Glutamatergic neuron (in vitro differentiated cells): ENCODE measurements around the gene GOLGA8N. TPM values are rescaled to one million over a fixed set of nuclear protein-coding genes. Genes with fewer than 3 reads are reported as not detected.
"Not testable (repeated sequence)": the region's sequence is repeated elsewhere in the genome, so short reads cannot be mapped to it uniquely, and the experiment has no call there.

Source experiments
- DNase-seq: peaks from one replicate; pipeline ENCODE4 v3.0.0; 2022
- H3K27ac Mint-ChIP-seq: one replicate; pipeline ENCODE4 v1.8.0; 2020; ENCODE audit warnings: mild to moderate bottlenecking, mixed read lengths, inconsistent platforms; ENCODE audit not compliant: unreplicated experiment
- H3K27me3 Mint-ChIP-seq: one replicate; pipeline ENCODE4 v1.8.0; 2020; ENCODE audit warnings: mild to moderate bottlenecking, moderate library complexity, mixed read lengths, inconsistent platforms; ENCODE audit not compliant: unreplicated experiment
- H3K36me3 Mint-ChIP-seq: one replicate; pipeline ENCODE4 v1.8.0; 2020; ENCODE audit warnings: mild to moderate bottlenecking, mixed read lengths, inconsistent platforms; ENCODE audit not compliant: unreplicated experiment
- H3K4me1 Mint-ChIP-seq: one replicate; pipeline ENCODE4 v1.8.0; 2020; ENCODE audit warnings: mild to moderate bottlenecking, low read depth, mixed read lengths, inconsistent platforms; ENCODE audit not compliant: unreplicated experiment
- H3K4me3 Mint-ChIP-seq: one replicate; pipeline ENCODE4 v1.8.0; 2020; ENCODE audit warnings: mild to moderate bottlenecking, mixed read lengths, inconsistent platforms; ENCODE audit not compliant: unreplicated experiment
- H3K9me3 Mint-ChIP-seq: one replicate; pipeline ENCODE4 v1.8.0; 2020; ENCODE audit warnings: mild to moderate bottlenecking, moderate library complexity, mixed read lengths, inconsistent platforms; ENCODE audit not compliant: unreplicated experiment
- long read RNA-seq: library from polyadenylated mRNA; unstranded; transcript quantifications from one replicate; pipeline ENCODE4 v2.0.0, GENCODE V29; 2020; ENCODE audit not compliant: unreplicated experiment
- total RNA-seq: library from RNA; stranded (reverse); fragmentation: NEBNext Ultra II Directional; extraction: Animal tissue kit (Norgen Biotek cat#: 25700); gene quantifications from one replicate; pipeline ENCODE4 v1.2.1, GENCODE V29; 2021; ENCODE audit not compliant: unreplicated experiment

The GOLGA8N gene
- total RNA-seq: not detected
- long read RNA-seq: 0 reads

DNA sequence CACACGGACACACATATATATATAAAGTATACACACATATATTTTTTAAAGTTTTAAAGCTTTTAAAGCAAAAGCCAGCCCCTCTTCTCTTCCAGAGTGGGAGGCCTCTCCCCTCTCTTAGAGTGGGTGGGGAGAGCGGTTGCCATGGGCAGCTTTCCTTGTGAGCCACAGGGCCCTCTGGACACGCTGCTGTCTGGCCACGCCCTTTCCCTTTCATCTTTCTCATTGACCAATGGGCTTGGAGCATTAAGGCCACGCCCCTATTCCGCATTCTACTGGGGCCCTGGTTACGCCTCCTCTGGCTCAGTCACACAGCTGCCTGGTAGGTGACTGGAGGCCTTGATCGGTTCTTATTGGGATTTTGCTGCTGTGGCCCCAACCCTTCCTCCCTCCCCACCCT is at the start of gene GOLGA8N:
Gene GOLGA8N (plus strand): TSS at position 306 of the 400 bp plus-strand sequence.
- not testable (repeated sequence) for H3K27ac Mint-ChIP-seq, H3K9me3 Mint-ChIP-seq, H3K4me1 Mint-ChIP-seq, H3K27me3 Mint-ChIP-seq, H3K4me3 Mint-ChIP-seq, DNase-seq, H3K36me3 Mint-ChIP-seq

DNA sequence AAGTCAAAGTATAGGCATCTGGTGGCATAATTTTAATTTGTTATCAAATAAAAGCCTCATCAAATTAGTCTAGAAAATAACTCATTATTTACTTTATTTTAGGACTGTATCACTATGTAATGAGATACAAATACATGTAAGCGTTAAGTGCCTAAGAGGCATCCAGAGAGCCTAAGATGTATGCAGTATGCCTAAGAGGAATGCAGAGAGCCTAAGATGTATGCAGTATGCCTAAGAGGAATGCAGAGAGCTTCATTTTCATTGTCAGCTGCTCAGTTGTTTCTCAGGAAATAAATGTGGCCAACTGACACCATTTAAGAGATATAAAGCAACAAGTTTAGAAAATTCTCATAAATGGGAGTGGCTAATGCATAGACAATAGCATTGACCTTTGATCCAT is 49.8 kb upstream of the GOLGA8N start:
- not testable (repeated sequence) for DNase-seq, H3K27me3 Mint-ChIP-seq, H3K9me3 Mint-ChIP-seq, H3K27ac Mint-ChIP-seq, H3K4me3 Mint-ChIP-seq, H3K4me1 Mint-ChIP-seq, H3K36me3 Mint-ChIP-seq

DNA sequence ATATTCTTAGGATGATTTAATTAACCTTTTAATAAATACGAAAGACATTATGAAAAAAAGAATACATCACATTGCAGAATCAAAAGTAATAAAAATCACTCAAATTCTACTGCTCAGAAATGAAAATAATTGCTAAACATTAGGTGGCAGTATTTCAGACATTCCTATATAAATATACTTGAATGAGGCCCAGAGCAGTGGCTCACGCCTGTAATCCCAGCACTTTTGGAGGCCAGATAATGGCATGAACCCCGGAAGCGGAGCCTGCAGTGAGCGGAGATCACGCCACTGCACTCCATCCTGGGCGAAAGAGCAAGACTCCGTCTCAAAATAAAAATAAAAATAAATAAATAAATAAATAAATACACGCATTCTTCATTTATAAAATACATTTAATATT is 48.1 kb upstream of the GOLGA8N start:
- DNase-seq, H3K9me3 Mint-ChIP-seq, H3K36me3 Mint-ChIP-seq, H3K27me3 Mint-ChIP-seq, H3K4me1 Mint-ChIP-seq, H3K4me3 Mint-ChIP-seq, H3K27ac Mint-ChIP-seq: not testable (repeated sequence)

DNA sequence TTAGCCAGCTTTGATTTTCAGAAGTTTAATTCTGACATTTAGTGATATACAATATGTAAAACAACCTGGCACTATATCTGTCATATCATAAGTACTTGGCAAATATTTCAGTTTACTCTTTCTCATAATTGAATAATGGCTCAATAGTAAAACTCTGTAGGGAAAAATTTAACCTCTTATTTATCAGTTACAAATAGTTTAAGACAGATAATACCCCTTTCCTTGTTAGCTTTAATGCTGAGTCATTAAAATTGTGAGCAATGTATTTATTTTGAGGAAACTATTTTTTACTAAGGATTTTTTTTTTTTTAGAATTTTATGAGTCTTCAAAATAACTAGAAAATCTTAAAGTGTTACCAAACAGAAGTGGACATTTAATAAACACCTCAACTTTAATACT is 38.7 kb upstream of the GOLGA8N start:
- H3K27me3 Mint-ChIP-seq, H3K27ac Mint-ChIP-seq, H3K36me3 Mint-ChIP-seq, H3K4me1 Mint-ChIP-seq, H3K4me3 Mint-ChIP-seq, DNase-seq, H3K9me3 Mint-ChIP-seq: not testable (repeated sequence)

DNA sequence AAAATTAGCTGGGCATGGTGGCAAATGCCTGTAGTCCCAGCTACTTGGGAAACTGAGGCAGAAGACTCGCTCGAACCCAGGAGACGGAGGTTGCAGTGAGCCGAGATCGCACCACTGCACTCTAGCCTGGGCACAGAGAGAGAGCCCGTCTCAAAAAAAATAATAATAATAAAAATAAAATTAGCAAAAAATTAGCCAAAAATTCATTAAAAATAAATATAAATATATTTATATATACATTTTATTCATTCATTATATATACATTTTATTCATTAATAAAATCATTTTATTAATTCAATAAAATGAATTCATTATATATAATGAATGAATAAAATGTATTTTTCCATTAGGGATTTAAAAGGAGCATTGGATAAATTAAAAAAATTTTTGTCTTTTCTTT is 31.1 kb upstream of the GOLGA8N start:
- not testable (repeated sequence) for DNase-seq, H3K36me3 Mint-ChIP-seq, H3K4me3 Mint-ChIP-seq, H3K9me3 Mint-ChIP-seq, H3K27ac Mint-ChIP-seq, H3K27me3 Mint-ChIP-seq, H3K4me1 Mint-ChIP-seq

DNA sequence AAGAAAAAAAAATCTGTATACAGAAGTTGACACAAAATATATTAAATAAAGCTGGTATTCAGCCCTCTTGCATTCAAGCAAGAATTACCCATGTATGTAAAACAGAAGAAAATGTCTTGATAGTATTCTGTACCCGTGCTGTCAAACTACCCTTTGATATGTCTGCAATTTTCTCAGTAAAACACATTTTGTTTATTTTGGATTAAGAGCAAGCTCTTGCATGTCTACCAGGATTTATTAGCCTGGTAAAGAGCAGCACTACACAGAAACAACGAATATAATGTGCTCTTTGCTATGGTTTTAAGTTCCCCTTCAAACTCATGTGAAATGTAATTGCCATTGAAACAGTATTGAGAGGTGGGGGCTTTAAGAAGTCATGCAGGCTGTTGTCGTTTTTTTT is 24.3 kb upstream of the GOLGA8N start:
- H3K4me1 Mint-ChIP-seq, DNase-seq, H3K36me3 Mint-ChIP-seq, H3K9me3 Mint-ChIP-seq, H3K27me3 Mint-ChIP-seq, H3K4me3 Mint-ChIP-seq, H3K27ac Mint-ChIP-seq: not testable (repeated sequence)

DNA sequence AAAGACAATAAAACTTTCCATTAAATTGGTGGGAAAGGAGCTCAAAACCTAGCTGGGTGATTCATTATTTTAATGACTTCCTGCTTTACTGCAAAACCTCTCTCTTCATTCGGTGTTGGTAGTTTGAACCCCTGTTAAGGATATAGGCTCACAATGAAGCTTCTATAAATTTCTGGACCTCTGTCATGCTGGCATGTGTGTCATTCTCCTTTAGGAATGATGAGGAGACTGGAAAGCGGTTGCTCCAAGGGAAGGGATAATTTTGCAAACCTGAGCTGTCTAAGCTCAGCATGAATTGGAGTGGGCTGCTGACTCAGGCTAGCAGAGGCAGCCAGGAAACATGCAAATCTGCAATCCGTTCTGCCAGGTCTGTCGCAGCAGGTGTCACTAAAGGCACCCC is 14.8 kb upstream of the GOLGA8N start:
- H3K4me1 Mint-ChIP-seq, H3K9me3 Mint-ChIP-seq, H3K27ac Mint-ChIP-seq, H3K36me3 Mint-ChIP-seq, H3K27me3 Mint-ChIP-seq, H3K4me3 Mint-ChIP-seq, DNase-seq: not testable (repeated sequence)

DNA sequence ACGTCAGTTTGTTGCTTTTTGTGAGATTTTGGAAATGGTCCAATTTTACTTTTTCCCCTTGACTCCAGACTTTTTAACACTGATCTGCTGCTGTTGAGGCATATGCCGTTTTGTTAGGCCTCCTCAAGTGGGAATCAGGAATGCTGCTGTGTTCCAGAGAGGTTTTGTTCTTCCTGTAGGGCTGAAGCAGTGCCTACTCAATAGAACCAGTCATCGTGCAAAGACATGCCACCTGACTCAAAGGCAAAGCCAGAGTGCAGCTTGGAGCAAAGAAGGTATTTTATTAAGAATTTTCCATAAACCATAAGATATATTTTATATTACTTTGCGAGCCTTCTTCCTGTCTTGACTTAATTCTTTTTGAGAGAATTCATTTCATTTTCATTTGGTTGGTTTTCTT is 7.4 kb upstream of the GOLGA8N start:
- not testable (repeated sequence) for H3K27ac Mint-ChIP-seq, H3K4me3 Mint-ChIP-seq, H3K36me3 Mint-ChIP-seq

DNA sequence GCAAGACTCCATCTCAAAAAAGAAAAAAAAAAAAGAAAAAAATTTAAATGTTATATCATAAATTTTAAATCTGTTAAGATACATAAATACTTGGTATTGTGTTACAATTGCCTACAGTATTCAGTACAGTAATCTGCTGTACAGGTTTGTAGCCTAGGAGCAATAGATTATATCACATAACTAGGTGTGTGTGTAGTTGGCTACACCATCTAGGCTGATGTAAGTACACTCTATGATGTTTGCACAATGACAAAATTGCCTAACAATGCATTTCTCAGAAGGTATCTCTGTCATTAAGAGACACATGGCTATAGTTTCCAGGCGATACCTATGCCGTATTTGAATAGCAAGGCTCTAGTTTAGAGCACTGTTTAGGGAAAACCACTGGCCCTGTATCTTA is 16.3 kb downstream of the GOLGA8N start:
- H3K27me3 Mint-ChIP-seq, H3K27ac Mint-ChIP-seq, H3K4me3 Mint-ChIP-seq, H3K9me3 Mint-ChIP-seq, DNase-seq, H3K36me3 Mint-ChIP-seq, H3K4me1 Mint-ChIP-seq: not testable (repeated sequence)

More for the DNA sequence above, 7.4 kb upstream of the GOLGA8N start:
- H3K4me1 Mint-ChIP-seq, H3K27me3 Mint-ChIP-seq, H3K9me3 Mint-ChIP-seq, DNase-seq: not testable (repeated sequence)

DNA sequence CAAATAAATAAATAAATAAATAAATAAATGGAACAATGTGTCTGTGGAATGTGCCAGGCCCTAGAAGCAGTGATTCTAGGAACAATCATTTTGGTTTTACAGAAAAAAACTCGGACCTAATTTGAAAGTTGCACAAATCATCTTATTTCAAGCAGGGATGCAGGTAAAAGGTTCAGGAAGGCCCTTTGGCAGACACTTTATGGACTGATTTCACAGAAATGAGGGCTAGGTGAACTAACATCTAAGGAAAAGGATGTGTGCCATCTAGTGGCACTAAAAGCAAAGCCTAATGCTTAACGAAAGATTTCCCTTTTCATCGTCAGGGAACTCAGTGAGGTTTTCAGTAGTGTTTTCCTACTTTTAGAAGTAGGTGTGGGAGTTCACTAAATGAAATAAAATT is 17.5 kb downstream of the GOLGA8N start:
- H3K27me3 Mint-ChIP-seq, H3K4me1 Mint-ChIP-seq, DNase-seq, H3K4me3 Mint-ChIP-seq, H3K27ac Mint-ChIP-seq, H3K9me3 Mint-ChIP-seq, H3K36me3 Mint-ChIP-seq: not testable (repeated sequence)

DNA sequence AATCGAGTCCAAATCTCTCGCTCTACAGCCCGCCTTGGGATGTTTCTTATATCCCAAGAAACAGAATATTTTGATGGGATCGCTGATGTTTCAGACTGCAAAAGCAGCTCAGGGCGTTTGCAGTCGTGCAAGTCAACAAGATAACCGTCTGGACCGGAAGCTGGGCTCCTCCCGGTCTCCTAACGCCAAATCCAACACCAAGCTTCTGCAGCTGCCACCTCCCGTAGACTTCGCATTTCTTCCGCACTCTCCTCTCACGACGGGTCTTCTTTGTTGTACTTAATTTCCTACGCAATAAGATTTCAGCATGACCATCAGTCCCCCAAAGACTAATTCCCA is 21.4 kb downstream of the GOLGA8N start:
- H3K9me3 Mint-ChIP-seq, H3K36me3 Mint-ChIP-seq, H3K4me1 Mint-ChIP-seq, H3K27me3 Mint-ChIP-seq: not testable (repeated sequence)
- H3K4me3 Mint-ChIP-seq: peak overlapping the region; percentile 98
- peak; percentile 19 for DNase-seq
- H3K27ac Mint-ChIP-seq: peak overlapping the region; percentile 78

DNA sequence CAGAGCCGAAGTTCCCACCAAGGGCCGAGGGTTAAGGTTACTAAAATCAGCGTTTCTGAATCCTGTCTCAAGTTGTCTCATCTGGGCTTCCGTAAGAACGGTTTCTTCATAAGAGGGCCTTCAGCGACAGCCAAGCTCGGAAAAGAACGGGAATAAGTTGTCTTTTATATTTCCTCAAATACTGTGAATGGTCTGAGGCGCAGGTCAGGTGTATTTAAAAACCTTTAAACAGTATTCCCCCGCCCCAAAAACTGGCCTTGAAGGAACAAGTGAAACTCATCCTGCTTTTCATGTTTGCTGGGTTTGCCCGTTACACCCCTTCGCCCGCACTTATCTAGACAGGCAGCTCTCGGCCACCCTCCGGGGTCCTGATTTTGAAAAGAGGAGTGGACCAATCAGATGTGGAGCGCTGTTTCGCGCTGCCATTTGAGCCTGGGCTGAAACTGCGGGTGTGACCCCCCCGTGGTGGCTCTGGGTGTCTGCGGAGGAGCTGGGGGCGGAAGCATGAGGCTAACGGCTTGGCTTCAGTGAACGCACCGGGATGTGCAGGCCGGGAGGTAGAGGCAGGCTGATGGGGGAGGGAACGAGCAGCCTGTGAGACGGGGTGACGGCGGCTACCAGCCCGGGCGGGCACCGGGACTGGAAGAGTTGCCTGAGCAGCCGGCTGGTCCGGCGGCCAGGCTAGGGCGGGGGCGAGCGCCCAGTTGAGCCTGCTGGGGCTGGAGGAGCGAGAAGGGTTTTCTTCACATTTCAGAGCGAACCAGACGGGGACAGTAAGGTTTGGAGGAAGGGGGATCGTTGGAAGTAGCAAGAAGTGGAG is 22.0 kb downstream of the GOLGA8N start, which contains the start of gene ARHGAP11A:
Gene ARHGAP11A (plus strand): TSS at position 454 of the 820 bp plus-strand sequence. CDS start 708 bp downstream, outside the sequence.
- H3K4me1 Mint-ChIP-seq, H3K9me3 Mint-ChIP-seq, H3K27me3 Mint-ChIP-seq, H3K36me3 Mint-ChIP-seq: not testable (repeated sequence)
- peak; percentile 79 for DNase-seq
- Mint-ChIP-seq H3K4me3 (peak within 1 kb of the TSS; percentile 98), H3K27ac (peak within 1 kb of the TSS; percentile 82)
